ENCODE measurements around the gene VOPP1.

- no peak for TF ChIP-seq POLR2A (IDR thresholded peaks at IDR 0.05; ENCODE audit: low read length)
- TF ChIP-seq GATA1 (IDR thresholded peaks at IDR 0.05; ENCODE audit: low read depth, low read length): no peak
These were observed 70.0 kb downstream of the VOPP1 start for GRCh38 chr7:55502124-55502857.

All from erythroblast (primary cell).